Stomach smooth muscle (tissue), 2 donors: Measurements from ENCODE around the gene IPO9.
"Not testable (repeated sequence)": the region's sequence is repeated elsewhere in the genome, so short reads cannot be mapped to it uniquely, and the experiment has no call there.

Experiments
- H3K27ac ChIP-seq: one replicate; pipeline ENCODE4 v1.7.0; 2013; ENCODE audit warnings: mild to moderate bottlenecking, low read length, inconsistent platforms
- H3K27me3 ChIP-seq, 2 donors: one replicate each; pipeline ENCODE4 v1.7.0; 2013; ENCODE audit warnings: low read length in 2 of 2; ENCODE audit not compliant: insufficient read depth in 2 of 2, control insufficient read depth in 1 of 2
- H3K36me3 ChIP-seq, 2 donors: one replicate each; pipeline ENCODE4 v1.7.0; 2013; ENCODE audit warnings: low read length in 2 of 2; ENCODE audit not compliant: control insufficient read depth in 2 of 2, insufficient read depth in 2 of 2
- H3K4me1 ChIP-seq: one replicate; pipeline ENCODE4 v1.7.0; 2013; ENCODE audit warnings: low read length; ENCODE audit not compliant: control insufficient read depth, insufficient read depth
- H3K4me3 ChIP-seq, 2 donors: one replicate each; pipeline ENCODE4 v1.7.0; 2013; ENCODE audit warnings: low read length in 2 of 2
- H3K9ac ChIP-seq, 2 donors: one replicate each; pipeline ENCODE4 v1.7.0; 2013; ENCODE audit warnings: low read length in 2 of 2, mild to moderate bottlenecking in 1 of 2
- H3K9me3 ChIP-seq, 2 donors: one replicate each; pipeline ENCODE4 v1.7.0; 2013; ENCODE audit warnings: low read length in 2 of 2; ENCODE audit not compliant: control insufficient read depth in 2 of 2
- donor health status: healthy.
- donor health status: Pancreatic carcinoma.

The IPO9 gene

DNA sequence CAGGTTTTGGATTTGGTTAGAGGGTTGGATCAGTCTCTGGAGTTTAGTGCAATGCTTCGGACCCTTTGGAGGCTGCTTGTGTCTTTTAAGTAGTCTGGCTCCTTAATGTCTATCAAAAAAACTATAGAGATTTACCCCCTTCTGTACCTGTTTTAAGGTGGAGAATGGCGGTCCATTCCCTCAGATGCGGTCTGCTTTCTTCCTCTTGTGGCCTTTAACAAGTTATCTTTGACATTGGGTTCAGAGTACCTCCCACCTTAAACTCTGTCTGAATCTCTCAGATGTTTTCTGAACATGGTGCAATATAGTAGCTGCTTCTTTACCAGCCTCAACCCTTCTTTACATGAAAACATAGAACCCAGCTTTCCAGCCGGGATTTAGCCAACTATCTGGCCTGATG, 2.4 kb downstream of the IPO9 start:
- no peaks in the 10 kb centered on the region for H3K27me3 ChIP-seq
- no peaks in the 10 kb centered on the region for H3K36me3 ChIP-seq
- H3K4me3 ChIP-seq, result no peak overlapping the region
- H3K4me1 ChIP-seq, result peaks cover 9% of the 10 kb centered on the region
- H3K27ac ChIP-seq, result no peak overlapping the region
- H3K9ac ChIP-seq, result no peak overlapping the region
- H3K9me3 ChIP-seq, result no peaks in the 10 kb centered on the region

DNA sequence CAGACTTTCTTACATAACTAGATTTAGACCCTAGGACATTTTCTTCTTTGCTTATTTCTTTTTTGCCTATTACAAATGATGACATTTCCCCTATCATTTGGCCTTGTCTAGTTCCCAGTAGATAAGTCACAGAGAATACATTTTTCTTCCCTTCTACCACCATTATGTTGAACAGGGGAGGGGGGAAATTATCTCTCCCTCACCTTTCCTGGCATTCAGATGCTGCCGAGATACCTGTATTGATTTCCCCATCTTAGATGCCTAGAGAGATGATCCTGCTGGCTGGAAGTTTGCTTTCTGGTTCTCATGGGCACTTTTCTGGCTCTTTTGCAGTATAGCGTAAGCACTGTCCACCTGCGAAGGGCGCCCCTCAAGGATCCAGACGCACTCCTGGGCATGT, 5.7 kb downstream of the IPO9 start:
- Histone ChIP-seq H3K27me3 (no peaks in the 10 kb centered on the region), H3K27ac (no peak overlapping the region), H3K4me3 (no peak overlapping the region), H3K9ac (no peak overlapping the region), H3K36me3 (no peaks in the 10 kb centered on the region), H3K9me3 (no peaks in the 10 kb centered on the region), H3K4me1 (peaks cover 3% of the 10 kb centered on the region)

DNA sequence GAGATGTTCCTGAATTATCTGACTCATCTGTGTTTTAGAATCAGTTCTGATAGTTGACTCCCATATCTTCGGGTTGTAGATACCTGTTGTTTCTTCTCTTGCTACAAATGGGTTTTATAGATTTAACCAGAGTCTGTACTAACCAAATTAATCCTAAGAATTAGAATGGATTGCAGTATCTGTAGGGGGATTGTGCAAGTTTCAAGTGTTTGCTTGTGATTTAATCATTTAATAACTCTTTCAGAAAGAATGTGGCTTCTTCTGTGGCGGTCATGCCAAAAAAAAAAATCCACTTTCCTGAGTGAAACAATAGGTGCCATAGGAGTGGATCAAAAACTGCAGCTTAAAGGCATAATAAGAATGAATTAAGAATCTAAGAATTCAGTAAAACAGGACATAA, 9.4 kb downstream of the IPO9 start:
- Histone ChIP-seq H3K27me3 (no peaks in the 10 kb centered on the region), H3K9ac (no peak overlapping the region), H3K4me3 (no peak overlapping the region), H3K36me3 (no peaks in the 10 kb centered on the region), H3K4me1 (no peaks in the 10 kb centered on the region), H3K27ac (no peak overlapping the region), H3K9me3 (no peaks in the 10 kb centered on the region)

- not testable (repeated sequence) for H3K9ac ChIP-seq, H3K36me3 ChIP-seq, H3K9me3 ChIP-seq, H3K27ac ChIP-seq, H3K4me3 ChIP-seq, H3K27me3 ChIP-seq, H3K4me1 ChIP-seq
Observed at GRCh38 chr1:201839089-201839488, 10.1 kb downstream of the IPO9 start.

DNA sequence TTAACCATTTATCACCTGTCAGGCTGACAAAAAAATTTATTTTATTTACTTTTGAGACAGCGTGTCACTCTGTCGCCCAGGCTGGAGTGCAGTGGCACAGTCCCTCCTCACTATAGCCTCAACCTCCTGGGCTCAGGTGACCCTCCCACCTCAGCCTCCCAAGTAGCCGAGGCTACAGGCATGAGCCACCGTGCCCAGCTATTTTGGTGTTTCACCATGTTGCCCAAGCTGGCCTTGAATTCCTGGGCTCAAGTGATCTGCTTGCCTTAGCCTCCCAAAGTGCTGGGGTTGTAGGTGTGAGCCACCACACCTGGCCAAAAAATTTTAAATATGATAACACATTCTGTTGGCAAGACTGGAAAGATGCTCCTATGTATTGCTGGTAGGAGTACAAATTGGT, 11.1 kb downstream of the IPO9 start:
- Histone ChIP-seq H3K4me1 (no peaks in the 10 kb centered on the region), H3K9me3 (no peaks in the 10 kb centered on the region), H3K27me3 (no peaks in the 10 kb centered on the region), H3K27ac (no peak overlapping the region), H3K36me3 (no peaks in the 10 kb centered on the region), H3K9ac (no peak overlapping the region), H3K4me3 (no peak overlapping the region)

GRCh38 chr1:201840490-201840889, 11.5 kb downstream of the IPO9 start:
- H3K36me3 ChIP-seq, result no peaks in the 10 kb centered on the region
- no peaks in the 10 kb centered on the region for H3K27me3 ChIP-seq
- H3K27ac ChIP-seq, result no peak overlapping the region
- H3K4me1 ChIP-seq, result no peaks in the 10 kb centered on the region
- no peaks in the 10 kb centered on the region for H3K9me3 ChIP-seq
- no peak overlapping the region for H3K4me3 ChIP-seq
- H3K9ac ChIP-seq, result no peak overlapping the region

DNA sequence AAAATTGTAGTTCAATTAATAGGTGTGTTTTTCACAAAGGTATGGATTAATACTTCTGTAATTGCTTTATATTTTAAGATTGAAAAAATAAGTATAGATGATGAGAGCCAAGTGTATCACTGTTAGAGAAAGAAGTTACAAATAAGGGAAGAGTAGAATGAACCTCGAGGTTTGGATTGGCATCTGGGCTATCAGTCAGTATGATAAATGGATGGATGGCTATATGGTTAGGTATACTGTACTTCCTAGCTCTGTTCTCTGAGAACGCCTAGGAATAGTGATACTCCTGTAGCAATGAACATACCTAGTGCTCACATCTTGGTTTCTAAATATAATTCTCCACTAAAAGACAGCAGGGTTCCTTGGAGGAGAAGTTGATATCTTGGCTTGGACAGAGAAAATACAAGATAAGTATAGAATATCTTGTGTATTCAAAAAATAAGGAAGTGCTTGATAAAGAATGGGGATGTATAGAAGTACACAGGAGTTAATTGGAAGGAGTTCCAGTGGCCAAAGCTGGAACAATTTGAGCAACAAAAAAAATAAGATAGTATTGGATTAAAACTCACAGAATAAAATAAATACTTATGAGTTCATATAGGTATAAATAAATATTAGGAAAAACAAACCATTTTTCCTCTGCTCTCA, 12.4 kb downstream of the IPO9 start:
- no peaks in the 10 kb centered on the region for H3K36me3 ChIP-seq
- no peak overlapping the region for H3K4me3 ChIP-seq

DNA sequence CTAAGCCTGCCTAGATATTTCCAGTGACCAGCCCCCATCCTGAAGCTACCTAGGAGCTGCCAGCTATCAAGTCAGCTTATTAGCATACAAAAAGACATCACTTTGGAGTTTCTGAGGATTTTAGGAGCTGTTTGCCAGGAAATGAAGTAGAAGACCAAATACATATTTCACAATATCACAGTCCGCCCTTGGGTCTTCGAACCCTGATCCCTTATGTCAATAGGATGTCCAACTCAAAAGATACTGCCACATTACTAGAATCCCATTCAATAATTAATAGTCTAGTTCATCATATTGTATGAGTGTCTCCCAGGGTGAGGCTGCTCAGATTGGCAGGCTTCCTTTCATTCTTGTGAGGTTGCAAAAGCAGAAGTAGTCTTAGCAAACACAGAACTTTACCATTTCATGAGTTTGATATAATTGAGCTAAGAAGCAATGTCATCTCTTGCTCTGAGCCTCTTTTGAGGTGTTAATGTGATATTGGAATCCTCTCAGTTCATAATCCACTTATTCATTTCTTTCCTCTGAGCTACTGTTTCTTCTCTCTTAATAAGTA, 13.6 kb downstream of the IPO9 start:
- H3K4me1 ChIP-seq, result no peaks in the 10 kb centered on the region
- H3K9me3 ChIP-seq, result no peaks in the 10 kb centered on the region
- no peak overlapping the region for H3K4me3 ChIP-seq
- H3K27ac ChIP-seq, result no peak overlapping the region
- no peak overlapping the region for H3K9ac ChIP-seq
- H3K36me3 ChIP-seq, result peaks cover 0 to 3% of the 10 kb centered on the region in 2 donors
- H3K27me3 ChIP-seq, result no peaks in the 10 kb centered on the region

More for the DNA sequence above, 12.4 kb downstream of the IPO9 start:
- no peaks in the 10 kb centered on the region for H3K27me3 ChIP-seq
- H3K9me3 ChIP-seq, result no peaks in the 10 kb centered on the region
- no peaks in the 10 kb centered on the region for H3K4me1 ChIP-seq
- no peak overlapping the region for H3K9ac ChIP-seq
- H3K27ac ChIP-seq, result no peak overlapping the region

DNA sequence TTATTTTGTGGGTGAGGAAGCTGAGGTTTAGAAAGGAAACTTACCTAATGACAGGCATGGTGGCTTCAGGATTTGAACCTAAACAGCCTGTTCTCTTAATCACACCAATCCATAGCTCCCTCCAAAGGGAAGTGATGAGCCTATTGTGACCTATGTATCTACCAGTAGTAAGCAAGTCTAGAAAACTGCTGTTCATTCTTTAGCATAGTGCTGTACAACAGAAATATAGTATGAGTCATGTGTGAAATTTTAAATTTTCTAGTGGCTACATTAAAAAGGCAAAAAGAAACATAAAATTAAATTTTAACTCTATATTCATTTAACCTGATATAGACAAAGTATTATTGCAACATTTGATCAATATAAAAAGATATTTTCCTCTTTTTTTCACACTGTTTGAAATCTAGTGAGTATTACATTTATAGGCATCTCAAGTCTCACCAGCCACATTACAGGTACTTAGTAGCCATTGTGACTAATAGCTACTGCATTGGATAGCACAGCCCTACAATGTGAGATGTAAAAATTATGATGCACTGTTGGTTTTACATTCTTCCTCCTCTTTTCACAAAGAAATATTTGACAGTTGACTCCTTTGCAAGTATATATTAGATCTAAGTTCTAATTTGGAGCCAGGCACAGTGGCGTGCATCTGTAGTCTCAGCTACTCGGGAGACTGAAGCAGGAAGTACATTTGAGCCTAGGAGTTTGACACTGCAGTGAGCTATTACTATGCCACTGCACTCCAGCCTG, 16.6 kb downstream of the IPO9 start:
- peaks cover 5 to 11% of the 10 kb centered on the region in 2 donors for H3K36me3 ChIP-seq
- H3K9me3 ChIP-seq, result no peaks in the 10 kb centered on the region
- H3K4me1 ChIP-seq, result no peaks in the 10 kb centered on the region
- no peaks in the 10 kb centered on the region for H3K27me3 ChIP-seq
- H3K27ac ChIP-seq, result no peak overlapping the region
- H3K4me3 ChIP-seq, result no peak overlapping the region
- H3K9ac ChIP-seq, result no peak overlapping the region

DNA sequence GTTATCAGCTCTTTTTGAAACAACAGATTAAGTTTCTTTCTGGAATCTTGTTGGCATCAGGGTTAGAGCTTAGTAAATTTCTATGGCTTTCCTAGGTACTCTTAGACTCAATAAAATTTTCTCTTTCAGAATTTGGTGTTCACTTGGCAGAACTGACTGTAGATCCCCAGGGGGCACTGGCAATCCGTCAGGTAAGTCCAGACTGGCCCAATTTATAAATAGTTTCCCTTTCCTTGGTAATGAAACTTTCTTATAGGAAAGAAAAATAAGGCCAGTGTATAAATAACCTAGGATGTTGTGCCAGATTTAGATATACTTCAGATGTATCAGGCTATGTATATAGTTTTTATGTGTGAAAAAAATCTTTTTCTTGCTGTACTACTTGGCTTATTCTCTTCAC, 18.2 kb downstream of the IPO9 start:
- Histone ChIP-seq H3K27ac (no peak overlapping the region), H3K4me1 (no peaks in the 10 kb centered on the region), H3K9ac (no peak overlapping the region)

DNA sequence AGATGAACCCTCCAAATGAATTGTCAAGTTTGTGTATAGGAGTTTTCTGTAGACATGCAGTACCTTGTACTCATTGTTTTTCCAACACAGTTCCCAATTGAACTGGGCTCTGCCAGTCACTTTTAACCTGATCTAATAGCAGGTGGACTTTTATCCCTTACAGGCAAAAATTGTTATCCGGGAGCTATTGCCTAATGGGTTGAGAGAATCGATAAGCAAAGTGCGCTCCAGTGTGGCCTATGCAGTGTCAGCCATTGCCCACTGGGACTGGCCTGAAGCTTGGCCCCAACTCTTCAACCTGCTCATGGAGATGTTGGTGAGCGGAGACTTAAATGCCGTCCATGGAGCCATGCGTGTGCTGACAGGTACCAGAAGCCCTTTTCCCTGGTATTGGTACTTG, 19.3 kb downstream of the IPO9 start:
- Histone ChIP-seq H3K36me3 (peaks cover 20 to 25% of the 10 kb centered on the region in 2 donors), H3K4me1 (no peaks in the 10 kb centered on the region), H3K4me3 (no peak overlapping the region), H3K27me3 (no peaks in the 10 kb centered on the region), H3K9me3 (no peaks in the 10 kb centered on the region), H3K27ac (no peak overlapping the region), H3K9ac (no peak overlapping the region)

More for the DNA sequence above, 18.2 kb downstream of the IPO9 start:
- H3K4me3 ChIP-seq, result no peak overlapping the region
- no peaks in the 10 kb centered on the region for H3K27me3 ChIP-seq
- H3K9me3 ChIP-seq, result no peaks in the 10 kb centered on the region
- H3K36me3 ChIP-seq, result peaks cover 9 to 14% of the 10 kb centered on the region in 2 donors
